GM13976 (cell line): Measurements from ENCODE around the gene FAXDC2.

Experiments used
- DNase-seq: peaks from one replicate; pipeline ENCODE4 v3.0.0; 2012; ENCODE audit warnings: low spot score
- CTCF ChIP-seq: IDR thresholded peaks from 2 replicates; pipeline ENCODE4 v1.5.1; 2012; ENCODE audit warnings: borderline replicate concordance, mild to moderate bottlenecking; ENCODE audit not compliant: insufficient read depth; ENCODE audit errors: extremely low read depth, missing control alignments, control extremely low read depth
- in situ Hi-C: fragments of 300-500 bp; cut with MboI; formaldehyde crosslinking; loops from one replicate; pipeline ENCODE4 v1.12.0; 2022; ENCODE audit warnings: low sequenced_read_pairs, mixed read lengths, inconsistent platforms; ENCODE audit not compliant: unreplicated experiment

Gene FAXDC2

GRCh38 chr5:154783774-154784460 lies 66.5 kb downstream of the FAXDC2 start:
- in situ Hi-C loops: no loop called here
- no peak for DNase-seq

GRCh38 chr5:154782812-154783592 lies 67.4 kb downstream of the FAXDC2 start:
- no peak for DNase-seq
- in situ Hi-C loops: no loop called here
- TF ChIP-seq CTCF: no peak

More at GRCh38 chr5:154783774-154784460, 66.5 kb downstream of the FAXDC2 start:
- no peak for TF ChIP-seq CTCF

GRCh38 chr5:154782326-154782725 lies 68.1 kb downstream of the FAXDC2 start:
- no peak for TF ChIP-seq CTCF
- DNase-seq: no peak
- in situ Hi-C loops: no loop called here

- in situ Hi-C loops: no loop called here
- no peak for TF ChIP-seq CTCF
- no peak for DNase-seq
Measured at GRCh38 chr5:154780128-154780527, 70.3 kb downstream of the FAXDC2 start.

GRCh38 chr5:154779105-154779504 lies 71.3 kb downstream of the FAXDC2 start:
- TF ChIP-seq CTCF: no peak
- no peak for DNase-seq
- in situ Hi-C loops: no loop called here

GRCh38 chr5:154778534-154778933 lies 71.9 kb downstream of the FAXDC2 start:
- DNase-seq: no peak
- in situ Hi-C loops: no loop called here

More at GRCh38 chr5:154778534-154778933, 71.9 kb downstream of the FAXDC2 start:
- TF ChIP-seq CTCF: no peak
